GOT3 (cell line): ENCODE measurements around the gene BLOC1S4.

Experiments used
- DNase-seq: peaks from one replicate; lab custom pipeline; 2025; ENCODE audit warnings: mixed read lengths; lab: John Stamatoyannopoulos, UW

The BLOC1S4 gene

GRCh38 chr4:6692379-6692778 is 23.6 kb upstream of the BLOC1S4 start:
- no peak for DNase-seq

GRCh38 chr4:6692806-6693205 is 23.2 kb upstream of the BLOC1S4 start:
- DNase-seq, result no peak

DNA sequence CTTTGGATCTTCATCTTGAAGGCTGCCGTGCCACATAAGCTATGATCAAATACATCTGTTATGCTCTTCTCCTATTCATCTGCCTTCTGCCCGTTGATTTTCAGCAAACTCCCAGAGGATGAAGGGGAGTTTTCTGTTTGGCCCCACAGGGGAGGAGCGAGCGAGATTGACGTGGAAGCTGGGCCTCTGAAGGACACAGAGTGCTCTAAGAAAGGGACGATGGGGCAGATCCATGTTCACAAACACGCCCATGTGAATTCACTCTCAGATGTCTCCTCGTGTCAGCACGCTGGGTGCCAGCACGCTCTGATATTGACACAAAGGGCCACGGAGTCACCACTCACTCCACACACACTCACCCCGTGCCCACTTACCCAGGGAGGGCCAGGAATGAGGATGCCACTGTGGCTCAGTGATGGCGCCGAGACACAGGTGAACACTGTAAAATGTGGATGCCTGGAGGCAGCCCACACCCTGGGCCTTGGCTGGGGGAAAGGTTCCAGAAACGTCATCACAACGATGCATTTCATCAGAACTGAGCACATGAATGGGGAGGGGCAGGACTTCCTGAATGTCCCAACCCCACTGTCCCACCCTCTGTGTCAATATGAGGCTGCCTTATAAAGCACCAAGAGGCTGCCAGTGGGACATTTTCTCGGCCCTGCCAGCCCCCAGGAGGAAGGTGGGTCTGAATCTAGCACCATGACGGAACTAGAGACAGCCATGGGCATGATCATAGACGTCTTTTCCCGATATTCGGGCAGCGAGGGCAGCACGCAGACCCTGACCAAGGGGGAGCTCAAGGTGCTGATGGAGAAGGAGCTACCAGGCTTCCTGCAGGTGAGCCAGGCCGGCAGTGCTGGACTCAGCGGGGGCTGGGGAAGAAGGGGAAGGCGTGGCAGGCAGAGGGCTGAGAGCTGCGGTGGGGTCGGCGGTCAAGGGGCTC is 22.5 kb upstream of the BLOC1S4 start, which contains the start of gene S100P:
Gene S100P, plus strand, starts transcription at position 648 of the 946 bp plus-strand sequence. Its CDS starts 55 bp downstream, at position 703.
- DNase-seq, result no peak

DNA sequence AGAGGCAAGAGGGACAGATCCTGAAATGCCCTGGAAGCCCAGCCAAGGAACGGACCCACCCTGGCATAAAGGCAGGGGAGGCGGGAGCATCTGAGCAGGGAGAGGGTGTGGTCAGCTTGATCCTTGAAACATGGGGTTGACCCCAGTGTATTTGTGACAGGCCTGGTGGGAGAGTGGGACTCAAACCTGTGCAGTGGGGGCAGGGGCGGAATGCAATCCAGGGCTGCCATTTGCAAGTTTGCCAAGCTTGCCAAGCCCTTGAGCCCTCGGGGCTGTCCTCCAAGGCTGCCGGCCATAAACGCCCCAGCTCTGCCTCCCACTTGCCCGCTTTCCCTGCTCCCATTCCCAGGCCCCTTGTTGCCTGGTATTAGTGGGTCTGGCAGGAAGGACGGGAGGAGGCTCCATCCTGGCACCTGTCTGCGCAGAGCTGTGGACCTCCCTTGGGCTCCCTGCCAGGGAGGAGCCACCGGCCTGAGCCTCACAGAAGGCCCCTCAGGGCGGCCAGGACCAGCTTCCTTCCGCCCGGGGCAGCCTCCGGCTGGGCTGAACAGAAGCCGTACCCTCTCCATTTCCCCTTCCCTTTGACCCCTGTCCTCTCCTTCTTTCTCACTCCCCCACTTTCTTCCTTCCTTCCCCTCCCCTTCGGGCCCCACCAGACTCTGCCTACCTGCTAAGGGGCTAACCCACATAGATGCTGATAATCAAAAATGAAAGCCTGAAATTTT is 21.6 kb upstream of the BLOC1S4 start:
- no peak for DNase-seq

DNA sequence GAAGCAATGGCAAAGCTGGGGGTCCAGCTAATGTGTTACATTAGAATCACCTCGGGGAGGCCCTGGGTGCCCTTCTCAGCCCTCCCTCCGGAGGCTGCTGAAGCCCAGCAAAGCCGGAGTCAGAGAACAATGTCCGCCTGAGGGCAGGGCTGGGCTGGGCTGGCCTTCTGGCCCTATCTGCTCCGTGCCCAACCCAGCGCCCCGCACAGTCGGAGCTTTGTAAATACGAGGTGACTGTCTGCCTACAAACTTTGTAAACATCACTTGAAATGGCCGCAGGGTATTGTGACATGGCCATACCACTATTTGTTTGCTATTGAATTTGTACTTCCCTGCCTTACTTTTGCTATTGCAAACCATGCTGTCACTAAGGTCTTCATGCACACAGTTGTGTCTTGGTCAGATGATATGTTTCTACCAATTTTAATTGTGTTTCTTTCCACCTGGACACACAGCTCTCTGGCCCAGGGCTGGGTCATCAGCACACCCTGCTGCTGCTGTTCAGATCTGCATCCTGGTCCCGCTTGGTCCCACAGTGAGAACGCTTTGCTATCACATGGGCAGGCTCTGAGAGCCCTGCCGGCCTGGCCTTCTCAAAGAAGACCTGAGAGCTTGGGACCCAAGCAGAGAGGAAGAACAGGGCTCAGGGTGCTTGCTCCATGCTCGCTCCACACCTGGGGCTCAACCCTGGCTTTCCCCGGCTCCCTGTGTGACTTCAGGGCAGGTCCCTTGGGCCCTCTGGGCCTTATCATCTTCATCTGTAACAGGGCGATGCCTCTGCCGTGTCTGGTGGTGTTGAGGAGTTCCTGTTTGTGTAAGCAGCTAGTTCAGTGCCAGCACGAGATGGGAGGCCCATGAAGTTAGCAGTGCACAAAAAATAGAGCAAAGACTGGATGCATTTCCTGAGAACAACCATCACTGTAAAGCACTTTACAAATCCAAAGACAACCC is 20.0 kb upstream of the BLOC1S4 start:
- no peak for DNase-seq

DNA sequence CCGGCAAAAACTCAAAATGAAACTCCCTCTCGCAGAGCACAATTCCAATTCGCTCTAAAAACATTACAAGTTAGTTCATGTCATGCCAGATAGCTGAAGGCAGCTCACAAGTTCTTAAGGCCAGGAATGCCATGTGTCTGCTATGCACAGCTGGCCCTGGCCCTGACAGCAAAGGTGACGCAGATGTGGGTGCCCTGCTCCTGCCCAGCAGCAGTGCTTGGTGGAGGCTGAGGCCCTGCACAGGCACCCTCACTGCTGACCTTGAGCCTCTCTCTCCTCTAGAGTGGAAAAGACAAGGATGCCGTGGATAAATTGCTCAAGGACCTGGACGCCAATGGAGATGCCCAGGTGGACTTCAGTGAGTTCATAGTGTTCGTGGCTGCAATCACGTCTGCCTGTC is 19.4 kb upstream of the BLOC1S4 start:
- DNase-seq, result no peak

DNA sequence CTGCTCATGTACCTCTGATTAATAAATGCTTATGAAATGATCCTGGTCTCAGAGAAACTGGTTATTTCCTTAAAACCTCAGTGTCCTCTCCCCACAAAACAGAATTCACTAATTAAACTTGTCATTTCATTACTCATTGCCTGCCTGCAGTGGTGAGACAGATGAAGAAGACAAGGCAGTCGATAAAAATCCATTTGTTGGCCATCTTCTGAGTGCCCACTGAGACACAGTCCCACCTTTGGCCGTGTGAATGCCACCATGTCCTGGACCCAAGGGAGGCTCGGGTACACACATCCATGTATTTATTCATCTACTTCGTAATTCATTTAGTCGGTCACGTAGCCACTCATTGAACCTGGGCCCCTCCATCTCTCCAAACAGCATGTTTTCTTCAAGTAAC is 18.8 kb upstream of the BLOC1S4 start:
- DNase-seq, result no peak

- DNase-seq, result no peak
Observed at GRCh38 chr4:6699388-6699787, 16.6 kb upstream of the BLOC1S4 start.

GRCh38 chr4:6699903-6700302 is 16.1 kb upstream of the BLOC1S4 start:
- no peak for DNase-seq

DNA sequence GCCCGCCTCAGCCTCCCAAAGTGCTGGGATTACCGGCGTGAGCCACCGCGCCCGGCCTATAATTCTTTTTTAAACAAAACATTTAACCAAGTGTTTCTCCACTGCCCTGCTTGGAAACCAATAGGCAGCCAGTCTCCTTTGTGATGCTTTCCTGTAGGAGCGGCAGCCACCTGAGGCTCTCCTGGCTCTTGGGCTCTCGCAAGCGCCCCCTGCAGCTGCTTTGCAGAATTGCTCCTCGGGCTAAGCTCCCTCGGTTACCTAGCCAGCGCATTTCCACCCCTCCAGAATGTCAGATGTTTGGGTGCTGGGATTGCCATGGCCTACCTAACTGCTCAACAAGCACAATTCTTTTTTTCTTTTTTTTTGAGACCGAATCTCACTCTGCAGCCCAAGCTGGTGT is 14.6 kb upstream of the BLOC1S4 start:
- DNase-seq, result no peak

DNA sequence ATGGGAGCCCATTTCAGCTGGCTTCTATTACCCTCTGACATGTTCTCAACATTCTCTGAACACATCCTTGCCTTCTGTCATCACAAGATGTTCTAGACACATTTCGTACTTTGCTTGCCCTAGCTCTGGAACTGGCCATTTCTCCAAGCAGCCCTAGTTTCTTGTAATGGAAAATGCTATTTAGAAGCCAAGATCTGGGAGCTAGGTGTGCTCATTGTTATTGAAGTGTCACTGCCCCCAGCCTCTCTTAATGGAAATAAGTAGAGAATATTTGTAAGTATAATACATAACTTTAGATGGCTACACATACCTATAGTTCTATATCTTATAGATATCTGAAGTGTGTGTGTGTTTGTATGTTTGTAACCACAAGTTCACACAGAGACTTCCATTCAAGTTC is 13.2 kb upstream of the BLOC1S4 start:
- DNase-seq, result no peak

DNA sequence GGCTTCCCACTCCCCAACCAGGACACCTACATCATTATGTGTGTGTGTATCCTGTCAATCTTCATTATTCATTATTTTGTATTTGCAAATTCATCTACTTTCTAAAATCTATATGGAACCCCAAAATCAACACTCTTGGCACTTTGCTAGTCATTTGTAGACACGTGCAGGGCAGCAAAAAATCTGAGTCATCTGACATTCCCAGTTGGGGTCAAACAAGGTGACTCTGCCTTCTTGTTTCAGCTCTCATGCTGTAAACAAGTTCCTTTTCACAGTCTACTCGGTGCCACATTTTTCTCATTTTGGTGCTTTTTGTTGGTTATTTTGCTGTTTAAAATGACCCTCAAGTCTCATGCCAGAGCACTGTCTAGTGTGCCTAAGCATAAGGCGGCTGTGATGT is 12.2 kb upstream of the BLOC1S4 start:
- no peak for DNase-seq

GRCh38 chr4:6705646-6706045 is 10.3 kb upstream of the BLOC1S4 start:
- DNase-seq, result no peak

GRCh38 chr4:6706173-6706572 is 9.8 kb upstream of the BLOC1S4 start:
- no peak for DNase-seq

GRCh38 chr4:6709230-6710114 is 6.5 kb upstream of the BLOC1S4 start, which contains the start of gene MRFAP1L1:
TSS of gene MRFAP1L1 (minus strand) at chr4:6709865. CDS start at chr4:6709629, 236 bp downstream.
- DNase-seq, result peak; percentile 83

DNA sequence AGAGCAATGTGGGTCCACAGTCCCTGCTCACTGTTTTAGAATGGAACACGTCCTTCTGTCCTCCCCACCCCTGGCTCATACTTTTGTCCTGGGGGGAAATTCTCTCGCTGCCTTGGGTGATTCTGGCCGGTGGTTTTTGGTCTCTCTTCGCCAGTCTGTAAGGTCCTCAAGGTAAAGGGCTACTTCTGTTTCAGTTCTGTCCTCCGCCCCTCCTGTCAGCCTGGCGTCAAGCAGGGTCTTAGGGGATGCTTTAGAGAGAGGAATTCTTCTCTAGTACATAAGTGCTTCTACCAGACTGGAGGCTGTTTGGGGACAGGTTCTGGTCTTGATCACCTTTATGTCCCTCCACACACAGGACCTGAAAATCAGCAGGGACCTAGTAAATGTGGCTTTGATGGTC is 5.7 kb upstream of the BLOC1S4 start:
- DNase-seq, result no peak

GRCh38 chr4:6710996-6711395 is 5.0 kb upstream of the BLOC1S4 start:
- no peak for DNase-seq

DNA sequence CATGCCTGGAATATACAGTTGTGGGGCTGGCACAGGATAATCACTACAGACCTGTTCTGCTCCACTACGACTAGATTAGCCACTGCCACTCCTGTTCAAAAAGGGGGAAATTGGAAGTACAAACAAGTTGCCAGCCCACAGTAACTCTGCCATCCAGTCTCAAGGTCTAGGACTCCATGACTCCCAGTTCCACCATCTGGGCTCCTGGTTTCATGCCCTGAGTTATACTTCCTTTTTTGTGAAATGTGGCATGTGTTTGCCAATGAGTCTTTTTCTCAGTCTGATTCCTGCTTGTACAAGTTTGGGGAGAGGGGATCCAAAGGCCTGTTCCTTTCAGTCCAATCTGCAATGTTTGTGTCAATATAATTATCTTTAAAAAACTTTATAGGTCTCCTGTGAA is 1.0 kb upstream of the BLOC1S4 start:
- no peak for DNase-seq

- no peak for DNase-seq
Observed at GRCh38 chr4:6715704-6716017, 313 bp upstream of the BLOC1S4 start.

DNA sequence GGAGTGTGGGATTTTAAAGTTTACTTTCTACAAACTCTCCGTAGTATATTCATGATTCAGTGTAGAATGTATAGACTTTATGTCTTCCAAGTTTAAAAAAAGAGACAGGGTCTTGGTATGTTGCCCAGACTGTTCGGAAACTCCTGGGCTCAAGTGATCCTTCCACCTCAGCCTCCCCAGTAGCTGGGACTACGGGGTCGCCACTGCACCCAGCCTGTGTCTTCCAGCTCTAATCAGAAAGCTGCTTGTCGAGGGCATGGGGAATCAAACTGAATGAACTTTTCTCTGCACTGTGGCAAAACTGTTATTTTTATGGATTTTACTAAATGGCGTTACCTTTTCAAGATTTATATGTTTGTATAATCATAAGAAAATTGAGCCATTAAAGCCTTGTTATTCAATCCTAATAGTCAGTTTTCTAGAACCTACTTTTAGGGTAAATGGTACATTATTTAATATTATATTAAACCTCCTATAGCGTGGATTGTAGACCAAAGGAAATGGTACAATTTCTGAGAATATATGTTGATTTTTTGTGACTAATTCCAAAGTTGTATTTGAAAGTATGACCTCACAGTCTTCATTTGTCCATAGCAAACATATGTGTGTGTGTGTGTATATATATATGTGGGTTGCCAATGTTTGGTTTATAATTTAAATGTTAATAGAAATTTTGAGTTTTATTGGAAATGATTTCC is 1.1 kb downstream of the BLOC1S4 start:
- no peak for DNase-seq
